Breast epithelium (tissue), 4 donors: ENCODE measurements around the gene BTG1. TPM values are rescaled to one million over a fixed set of nuclear protein-coding genes. Genes with fewer than 3 reads are reported as not detected.

Source experiments
- DNase-seq, 2 donors: peaks; one replicate each; pipeline ENCODE4 v3.0.0-alpha.2; 2019; ENCODE audit warnings: low spot score in 2 of 2
- H3K27ac ChIP-seq, 2 donors: fragments of 200-600 bp; sonication (generic) in 1 of 2; one replicate each; pipeline ENCODE4 v1.5.1; 2016 to 2019; ENCODE audit warnings: mild to moderate bottlenecking in 1 of 2
- H3K27me3 ChIP-seq, 2 donors: fragments of 200-600 bp; sonication (generic) in 1 of 2; one replicate each; pipeline versions ENCODE4 v1.5.1 to v1.6.0; 2017 to 2019; ENCODE audit warnings: control low read depth in 1 of 2, mild to moderate bottlenecking in 1 of 2
- H3K36me3 ChIP-seq: fragments of 200-600 bp; one replicate; pipeline ENCODE4 v1.5.1; 2019
- H3K4me1 ChIP-seq, 2 donors: fragments of 200-600 bp; sonication (generic); one replicate each; pipeline ENCODE4 v1.5.1; 2016 to 2019; ENCODE audit warnings: control low read depth in 1 of 2
- H3K4me3 ChIP-seq, 3 donors: fragments of 200-600 bp; sonication (generic); 1 replicate in 2 of 3; 2 replicates in 1 of 3; pipeline ENCODE4 v1.5.1; 2016 to 2019; ENCODE audit warnings: mild to moderate bottlenecking in 3 of 3, moderate library complexity in 2 of 3
- H3K9me3 ChIP-seq, 2 donors: fragments of 200-600 bp; sonication (generic) in 1 of 2; one replicate each; pipeline ENCODE4 v1.5.1; 2016 to 2019; ENCODE audit warnings: control low read depth in 1 of 2
- POLR2A ChIP-seq: fragments of 450-650 bp; IDR thresholded peaks from one replicate; pipeline ENCODE4 v1.6.1; 2016; ENCODE audit warnings: antibody characterized with exemption, mild to moderate bottlenecking, moderate library complexity
- POLR2AphosphoS5 ChIP-seq, 3 donors: sonication (generic); formaldehyde crosslinking; IDR thresholded peaks; one replicate each; pipeline ENCODE4 v1.6.1; 2017; ENCODE audit warnings: antibody characterized with exemption in 3 of 3
- intact Hi-C: fragments of 100-400 bp; cut with DNase I; formaldehyde crosslinking; loops from one replicate; pipeline ENCODE4 v1.15.1; 2023; ENCODE audit warnings: low total_unique reads
- total RNA-seq, 3 donors: library from RNA; depleted of rRNA; stranded (reverse); fragments of >200 nt; gene quantifications; one replicate each; pipeline ENCODE4 v1.1.0, GENCODE V29; 2016
- TF ChIP-seq, protein P1 (sequence below), 3 donors: fragments of 450-650 bp; IDR thresholded peaks; one replicate each; pipeline ENCODE4 v1.5.1; 2016 to 2017; ENCODE audit warnings: antibody characterized with exemption in 3 of 3, mild to moderate bottlenecking in 3 of 3, moderate library complexity in 3 of 3

BTG1 gene, protein sequence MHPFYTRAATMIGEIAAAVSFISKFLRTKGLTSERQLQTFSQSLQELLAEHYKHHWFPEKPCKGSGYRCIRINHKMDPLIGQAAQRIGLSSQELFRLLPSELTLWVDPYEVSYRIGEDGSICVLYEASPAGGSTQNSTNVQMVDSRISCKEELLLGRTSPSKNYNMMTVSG
- total RNA-seq, result 100 to 1,000 TPM in 1 of 3 donors, 10 to 100 TPM in 2; 83.9 to 106 (median 96.3) TPM

DNA sequence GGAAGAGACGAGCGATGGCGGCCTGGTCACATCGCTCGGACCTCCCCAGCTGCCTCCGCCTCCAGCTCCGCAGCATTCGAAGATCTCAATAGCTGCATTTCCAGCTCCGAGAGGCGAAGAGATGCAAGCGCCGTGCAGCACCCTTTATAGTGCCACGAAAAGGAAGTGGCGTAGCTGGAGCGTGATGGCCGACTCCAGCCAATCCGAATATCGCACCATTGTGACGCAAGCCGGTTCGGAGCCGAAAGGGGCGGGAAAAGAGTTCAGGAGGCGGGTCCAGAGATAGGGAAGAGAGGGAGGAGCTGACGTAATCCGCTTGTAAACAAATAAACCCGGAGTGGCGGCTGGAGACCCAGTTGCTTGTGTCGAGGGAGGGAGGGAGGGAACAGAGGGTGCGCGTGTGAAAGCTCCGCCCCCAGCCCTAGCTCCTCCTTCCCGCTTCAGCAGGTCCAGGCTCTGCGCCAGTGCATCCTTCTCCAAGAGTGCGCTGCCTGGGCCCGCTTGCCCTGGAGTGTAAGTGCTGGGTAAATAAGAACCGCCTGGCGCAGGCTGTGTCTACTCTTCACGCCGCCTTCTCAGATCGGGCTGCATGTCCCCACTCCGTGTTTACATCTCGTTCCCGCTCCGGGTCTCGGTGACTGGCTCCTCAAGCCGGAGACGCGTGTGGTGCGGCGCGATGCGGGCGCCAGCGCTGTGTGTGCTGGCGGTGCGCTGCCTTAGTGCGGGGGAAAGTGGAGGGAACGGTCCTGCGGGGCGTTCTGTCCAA lies at the start of gene BTG1:
TSS of gene BTG1 (minus strand) at position 116 of the 766 bp plus-strand sequence. CDS start 311 bp downstream, outside the sequence.
- DNase-seq, result peak; percentile 99
- no peaks in the 10 kb centered on the region for H3K36me3 ChIP-seq
- H3K27ac ChIP-seq, result peak within 1 kb of the TSS; percentile 96 to 99
- intact Hi-C loops, result no loop called here
- H3K9me3 ChIP-seq, result no peaks in the 10 kb centered on the region
- H3K4me3 ChIP-seq, result peak within 1 kb of the TSS; percentile 66 to 100 (median 95)
- no peaks in the 10 kb centered on the region for H3K27me3 ChIP-seq
- TF ChIP-seq, protein P1, sequence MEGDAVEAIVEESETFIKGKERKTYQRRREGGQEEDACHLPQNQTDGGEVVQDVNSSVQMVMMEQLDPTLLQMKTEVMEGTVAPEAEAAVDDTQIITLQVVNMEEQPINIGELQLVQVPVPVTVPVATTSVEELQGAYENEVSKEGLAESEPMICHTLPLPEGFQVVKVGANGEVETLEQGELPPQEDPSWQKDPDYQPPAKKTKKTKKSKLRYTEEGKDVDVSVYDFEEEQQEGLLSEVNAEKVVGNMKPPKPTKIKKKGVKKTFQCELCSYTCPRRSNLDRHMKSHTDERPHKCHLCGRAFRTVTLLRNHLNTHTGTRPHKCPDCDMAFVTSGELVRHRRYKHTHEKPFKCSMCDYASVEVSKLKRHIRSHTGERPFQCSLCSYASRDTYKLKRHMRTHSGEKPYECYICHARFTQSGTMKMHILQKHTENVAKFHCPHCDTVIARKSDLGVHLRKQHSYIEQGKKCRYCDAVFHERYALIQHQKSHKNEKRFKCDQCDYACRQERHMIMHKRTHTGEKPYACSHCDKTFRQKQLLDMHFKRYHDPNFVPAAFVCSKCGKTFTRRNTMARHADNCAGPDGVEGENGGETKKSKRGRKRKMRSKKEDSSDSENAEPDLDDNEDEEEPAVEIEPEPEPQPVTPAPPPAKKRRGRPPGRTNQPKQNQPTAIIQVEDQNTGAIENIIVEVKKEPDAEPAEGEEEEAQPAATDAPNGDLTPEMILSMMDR (IDR thresholded peaks at IDR 0.05), result peak in 1 of 3 donors; percentile 15
- TF ChIP-seq POLR2A, result peak; percentile 98
- TF ChIP-seq POLR2AphosphoS5 (IDR thresholded peaks at IDR 0.05), result peak; percentile 100
- H3K4me1 ChIP-seq, result no peaks in the 10 kb centered on the region

GRCh38 chr12:92194561-92194960 lies 48.9 kb upstream of the BTG1 start:
- no peaks in the 10 kb centered on the region for H3K27me3 ChIP-seq
- no peak overlapping the region for H3K27ac ChIP-seq
- intact Hi-C loops, result no loop called here
- H3K36me3 ChIP-seq, result no peaks in the 10 kb centered on the region
- no peak for DNase-seq
- H3K4me3 ChIP-seq, result no peak overlapping the region
- TF ChIP-seq POLR2A (no peak), POLR2AphosphoS5 (IDR thresholded peaks at IDR 0.05) (no peak)
- TF ChIP-seq, protein P1 (IDR thresholded peaks at IDR 0.05), result no peak
- H3K9me3 ChIP-seq, result no peaks in the 10 kb centered on the region
- H3K4me1 ChIP-seq, result no peaks in the 10 kb centered on the region

GRCh38 chr12:92193846-92194245 lies 48.2 kb upstream of the BTG1 start:
- no peaks in the 10 kb centered on the region for H3K27me3 ChIP-seq
- no peaks in the 10 kb centered on the region for H3K36me3 ChIP-seq
- H3K9me3 ChIP-seq, result no peaks in the 10 kb centered on the region
- TF ChIP-seq, protein P1 (IDR thresholded peaks at IDR 0.05), result no peak
- TF ChIP-seq POLR2AphosphoS5 (IDR thresholded peaks at IDR 0.05) (no peak), POLR2A (no peak)
- H3K27ac ChIP-seq, result no peak overlapping the region
- intact Hi-C loops, result no loop called here
- no peaks in the 10 kb centered on the region for H3K4me1 ChIP-seq
- no peak for DNase-seq
- no peak overlapping the region for H3K4me3 ChIP-seq

GRCh38 chr12:92193063-92193462 lies 47.4 kb upstream of the BTG1 start:
- intact Hi-C loops, result no loop called here
- H3K27me3 ChIP-seq, result no peaks in the 10 kb centered on the region
- DNase-seq, result no peak
- TF ChIP-seq, protein P1 (IDR thresholded peaks at IDR 0.05), result no peak
- TF ChIP-seq POLR2AphosphoS5 (IDR thresholded peaks at IDR 0.05) (no peak), POLR2A (no peak)
- no peaks in the 10 kb centered on the region for H3K36me3 ChIP-seq
- H3K4me1 ChIP-seq, result no peaks in the 10 kb centered on the region
- no peak overlapping the region for H3K27ac ChIP-seq
- no peaks in the 10 kb centered on the region for H3K9me3 ChIP-seq
- no peak overlapping the region for H3K4me3 ChIP-seq

GRCh38 chr12:92192360-92192759 lies 46.7 kb upstream of the BTG1 start:
- no peak for DNase-seq
- no peaks in the 10 kb centered on the region for H3K27me3 ChIP-seq
- no peaks in the 10 kb centered on the region for H3K36me3 ChIP-seq
- H3K9me3 ChIP-seq, result no peaks in the 10 kb centered on the region
- no peaks in the 10 kb centered on the region for H3K4me1 ChIP-seq
- no peak overlapping the region for H3K27ac ChIP-seq
- TF ChIP-seq POLR2AphosphoS5 (IDR thresholded peaks at IDR 0.05), result no peak
- TF ChIP-seq, protein P1 (IDR thresholded peaks at IDR 0.05), result no peak
- TF ChIP-seq POLR2A, result no peak
- no peak overlapping the region for H3K4me3 ChIP-seq
- intact Hi-C loops, result no loop called here
